Activated CD4-positive, CD25-positive, alpha-beta regulatory T cell treated with anti-CD3 and anti-CD28 coated beads, Interleukin-2, amount 50 U/mL, for 24 hours (primary cell): ENCODE measurements around the gene MXD4.
A peak's percentile ranks its signal among the peaks of the same experiment; 100 is the strongest.

Source experiments
- ATAC-seq, 2 donors: fragments of 150-1000 bp; cut with Tn5 transposase; one replicate each; pipeline ENCODE4 v1.10.0; 2021; ENCODE audit warnings: mild to moderate bottlenecking in 1 of 2, moderate library complexity in 1 of 2

MXD4 gene

GRCh38 chr4:2261110-2261852, 628 bp downstream of the MXD4 start:
- peak in 1 of 2 donors; percentile 5 for ATAC-seq

GRCh38 chr4:2260344-2261109, 1.4 kb downstream of the MXD4 start:
- ATAC-seq: no peak

- ATAC-seq: no peak
Observed at GRCh38 chr4:2259541-2260343, 2.2 kb downstream of the MXD4 start.

- no peak for ATAC-seq
Observed at GRCh38 chr4:2259036-2259540, 2.8 kb downstream of the MXD4 start.

GRCh38 chr4:2258091-2259035, 3.5 kb downstream of the MXD4 start:
- ATAC-seq: no peak

GRCh38 chr4:2257361-2258081, 4.4 kb downstream of the MXD4 start:
- no peak for ATAC-seq

GRCh38 chr4:2256781-2257191, 5.1 kb downstream of the MXD4 start:
- ATAC-seq: no peak

- no peak for ATAC-seq
Observed at GRCh38 chr4:2256156-2256731, 5.7 kb downstream of the MXD4 start.

GRCh38 chr4:2255501-2256155, 6.3 kb downstream of the MXD4 start:
- no peak for ATAC-seq

GRCh38 chr4:2254665-2255500, 7.0 kb downstream of the MXD4 start:
- ATAC-seq: no peak

- ATAC-seq: no peak
Observed at GRCh38 chr4:2253160-2254084, 8.5 kb downstream of the MXD4 start.

- ATAC-seq: no peak
Observed at GRCh38 chr4:2252530-2253091, 9.3 kb downstream of the MXD4 start.

GRCh38 chr4:2251795-2252529, 9.9 kb downstream of the MXD4 start:
- no peak for ATAC-seq

GRCh38 chr4:2251073-2251794, 10.7 kb downstream of the MXD4 start:
- ATAC-seq: no peak

GRCh38 chr4:2250357-2251072, 11.4 kb downstream of the MXD4 start:
- ATAC-seq: no peak
